H1 (cell line): ENCODE results near the gene JUP. TPM values are rescaled to one million over a fixed set of nuclear protein-coding genes. Genes with fewer than 3 reads are reported as not detected.

Source experiments
- CHD7 ChIP-seq: fragments of 300-600 bp; sonication (generic); IDR thresholded peaks from 2 replicates; pipeline ENCODE4 v1.7.1; 2012; ENCODE audit warnings: low read length, moderate library complexity, mild to moderate bottlenecking, inconsistent platforms; ENCODE audit not compliant: insufficient replicate concordance
- CTBP2 ChIP-seq: IDR thresholded peaks from 2 replicates; pipeline ENCODE4 v1.7.0; 2011; ENCODE audit warnings: borderline replicate concordance, mild to moderate bottlenecking, moderate library complexity, mixed read lengths, low read length; ENCODE audit not compliant: insufficient read depth, insufficient read length
- JUND ChIP-seq: IDR thresholded peaks from 2 replicates; pipeline ENCODE4 v1.6.1; 2011; ENCODE audit warnings: mild to moderate bottlenecking, improper control_type of control experiment, low read length
- NRF1 ChIP-seq: IDR thresholded peaks from 2 replicates; pipeline ENCODE4 v1.6.1; 2011; ENCODE audit warnings: mild to moderate bottlenecking, low read depth, low read length, improper control_type of control experiment
- RXRA ChIP-seq: IDR thresholded peaks from 2 replicates; pipeline ENCODE4 v1.6.1; 2011; ENCODE audit warnings: low read depth, mild to moderate bottlenecking, low read length, moderate library complexity; ENCODE audit not compliant: insufficient read depth
- TAF1 ChIP-seq: IDR thresholded peaks from 2 replicates; pipeline ENCODE4 v1.6.1; 2011; ENCODE audit warnings: mild to moderate bottlenecking, low read depth, low read length
- polyA plus RNA-seq, 7 experiments: library from polyadenylated mRNA; depleted of rRNA in 3 of 7; stranded (reverse) in 5 of 7; unstranded in 2 of 7; fragments of >200 nt in 5 of 7; fragments of 200-250 nt in 2 of 7; gene quantifications; 1 replicate in 5 of 7; 2 replicates in 1 of 7; 4 replicates in 1 of 7; pipeline versions ENCODE4 v1.2.1 to v1.2.3, GENCODE V29; 2011 to 2013; ENCODE audit warnings: missing spikeins in 2 of 7, mixed read lengths in 2 of 7
- total RNA-seq: library from RNA; stranded (reverse); fragmentation: NEBNext Ultra II Directional; extraction: Animal tissue kit (Norgen Biotek cat#: 25700); gene quantifications from 2 replicates; pipeline ENCODE4 v1.2.1, GENCODE V29; 2021

JUP gene
- total and polyA plus RNA-seq, 2 of the 8 experiments (the other 6 are each of a cell fraction or from before 2014, with no cell fraction given) = 62.8 to 102 TPM

- TF ChIP-seq CHD7 (no peak), JUND (no peak), TAF1 (no peak), NRF1 (no peak), CTBP2 (no peak), RXRA (no peak)
- TF ChIP-seq, all 59 proteins: peak for 0
Measured at GRCh38 chr17:41824086-41824485, 37.6 kb upstream of the JUP start (continued).
